ENCODE measurements around the gene ADGRA3.

DNA sequence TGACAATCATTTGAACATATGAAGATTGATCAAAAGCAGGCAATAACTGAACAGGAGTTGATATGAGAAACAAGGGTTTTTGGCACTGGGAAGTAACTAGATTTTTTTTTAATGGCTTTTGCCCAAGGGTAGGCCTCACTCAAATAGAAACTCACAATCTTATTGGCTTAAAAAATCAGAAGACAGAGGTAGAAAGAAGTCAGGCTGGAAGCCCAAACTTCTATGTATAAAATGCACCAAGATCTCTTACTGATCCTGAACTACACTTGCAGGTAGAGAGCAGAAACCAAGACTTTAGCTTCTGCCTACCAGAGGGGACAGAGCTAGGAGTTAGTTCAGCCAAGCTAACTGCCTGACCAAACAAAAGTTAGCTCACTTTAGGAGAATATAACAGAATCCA, 74.9 kb downstream of the ADGRA3 start:
- TF ChIP-seq SIN3A (IDR thresholded peaks at IDR 0.05; ENCODE audit: borderline replicate concordance, insufficient read depth, low read length) (no peak), POLR2AphosphoS5 (IDR thresholded peaks at IDR 0.05; ENCODE audit: low read depth, low read length) (no peak), TAF1 (IDR thresholded peaks at IDR 0.05; ENCODE audit: borderline replicate concordance, insufficient read depth, low read length) (no peak), FOXP2 (optimal IDR thresholded peaks at IDR 0.05; ENCODE audit: borderline replicate concordance, extremely low read depth, extremely low read length, insufficient read depth) (no peak)
